HG02885 (cell line): ENCODE results near the gene C17orf58.
"Not testable (repeated sequence)": the region's sequence is repeated elsewhere in the genome, so short reads cannot be mapped to it uniquely, and the experiment has no call there.

ENCODE experiments used
- ATAC-seq: cut with Tn5 transposase; IDR thresholded peaks from one replicate; pipeline ENCODE4 v1.9.1; 2021; ENCODE audit warnings: mild to moderate bottlenecking; ENCODE audit not compliant: unreplicated experiment, poor library complexity

The C17orf58 gene

GRCh38 chr17:67963145-67963572 lies 33.1 kb downstream of the C17orf58 start:
- peak; percentile 58 for ATAC-seq

DNA sequence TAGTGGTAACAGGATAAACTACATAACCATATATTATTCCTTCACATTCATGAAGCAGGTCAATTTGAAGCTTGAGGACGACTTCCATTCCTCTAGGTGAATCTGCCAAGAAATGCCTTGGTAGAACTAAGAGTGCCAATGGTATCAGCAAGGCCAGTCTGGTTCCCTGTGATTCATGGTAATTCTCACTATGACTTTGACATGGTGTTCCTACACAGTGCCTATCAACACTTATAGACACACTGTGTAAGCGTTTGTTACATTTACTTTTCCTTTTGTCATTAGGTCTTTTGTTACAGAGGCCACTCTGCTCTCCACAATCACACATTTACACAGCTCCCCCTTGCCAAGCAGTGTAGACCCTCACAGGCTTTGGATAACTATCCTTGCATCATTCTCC lies 34.1 kb downstream of the C17orf58 start:
- not testable (repeated sequence) for ATAC-seq

- not testable (repeated sequence) for ATAC-seq
These were observed 36.0 kb downstream of the C17orf58 start for GRCh38 chr17:67960276-67960675.

GRCh38 chr17:67959510-67959909 lies 36.8 kb downstream of the C17orf58 start:
- no peak for ATAC-seq

DNA sequence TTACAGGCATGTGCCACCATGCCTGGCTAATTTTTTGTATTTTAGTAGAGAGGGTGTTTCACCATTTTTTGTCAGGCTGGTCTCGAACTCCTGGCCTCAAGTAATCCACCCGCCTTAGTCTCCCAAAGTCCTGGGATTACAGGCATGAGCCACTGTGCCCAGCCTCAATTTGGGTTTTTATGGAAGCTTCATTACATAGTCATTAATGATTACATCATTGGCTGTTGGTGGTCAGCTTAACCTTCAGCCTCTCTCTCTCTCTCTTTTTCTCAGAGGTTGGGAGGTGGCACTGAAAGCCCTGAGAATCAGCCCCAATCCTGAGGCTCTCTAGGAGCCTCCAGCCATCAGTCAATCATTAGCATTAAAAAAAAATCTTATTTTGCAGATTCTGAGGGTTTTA lies 45.3 kb downstream of the C17orf58 start:
- ATAC-seq: no peak

- ATAC-seq: no peak
These were observed 48.9 kb downstream of the C17orf58 start for GRCh38 chr17:67947325-67947813.

DNA sequence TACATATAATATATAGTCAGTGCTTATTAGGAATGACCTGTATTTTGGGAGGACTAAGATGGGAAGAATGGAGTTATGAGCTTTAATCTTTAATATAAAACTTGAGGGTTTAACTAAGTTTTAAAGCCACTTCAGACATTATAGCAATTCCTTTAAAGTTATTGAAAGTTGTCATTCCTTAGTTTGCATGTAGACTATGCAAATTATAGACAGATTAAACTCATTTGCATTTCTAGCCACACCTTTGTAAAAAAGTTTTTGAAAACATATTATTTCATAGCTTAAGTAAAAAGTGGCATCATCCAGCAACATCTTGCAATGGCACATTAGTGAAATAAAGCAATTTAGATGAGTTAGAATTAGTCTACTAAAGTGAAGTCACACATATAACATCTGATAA lies 49.8 kb downstream of the C17orf58 start:
- ATAC-seq: no peak

DNA sequence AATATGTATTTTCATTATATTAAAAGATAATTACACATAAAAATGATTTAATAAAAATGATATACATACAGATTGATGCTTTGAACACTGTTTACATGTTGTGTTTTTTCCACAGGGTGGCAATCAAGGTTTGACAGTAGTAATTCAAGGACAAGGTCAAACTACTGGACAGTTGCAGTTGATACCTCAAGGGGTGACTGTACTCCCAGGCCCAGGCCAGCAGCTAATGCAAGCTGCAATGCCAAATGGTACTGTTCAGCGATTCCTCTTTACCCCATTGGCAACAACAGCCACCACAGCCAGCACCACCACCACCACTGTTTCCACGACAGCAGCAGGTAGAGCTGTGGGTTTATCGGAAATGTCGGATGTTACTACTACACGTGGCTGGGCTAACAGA lies 52.2 kb downstream of the C17orf58 start:
- no peak for ATAC-seq

DNA sequence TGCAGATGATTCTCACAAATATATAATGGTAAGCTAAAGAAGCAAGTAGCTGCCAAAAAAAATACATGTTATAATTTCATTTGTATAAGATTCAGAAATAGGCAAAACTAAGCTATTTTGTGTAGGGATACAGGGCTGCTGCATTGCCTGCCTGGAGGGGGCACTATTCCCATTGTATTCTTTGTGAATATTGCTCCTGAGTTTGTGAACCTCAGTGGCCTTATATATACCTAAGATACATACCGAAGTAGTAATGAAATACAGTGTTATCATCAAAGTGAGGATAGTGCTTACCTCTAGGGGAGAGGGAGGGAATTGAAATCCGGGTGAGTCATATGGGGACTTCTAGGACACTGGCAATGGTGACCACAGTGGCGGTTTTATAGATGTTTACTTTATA lies 53.5 kb downstream of the C17orf58 start:
- no peak for ATAC-seq
